GM12874 (cell line): ENCODE data around the gene CREBZF.

Source experiments
- CTCF ChIP-seq: IDR thresholded peaks from 2 replicates; pipeline ENCODE4 v1.5.1; 2011; ENCODE audit warnings: low read depth, mild to moderate bottlenecking, control low read depth, low read length, moderate library complexity; ENCODE audit not compliant: insufficient read depth

CREBZF gene

GRCh38 chr11:85698195-85698594, 33.3 kb upstream of the CREBZF start:
- no peak for TF ChIP-seq CTCF

- TF ChIP-seq CTCF = no peak
Observed at GRCh38 chr11:85697747-85698146, 32.8 kb upstream of the CREBZF start.

GRCh38 chr11:85695546-85695945, 30.6 kb upstream of the CREBZF start:
- TF ChIP-seq CTCF = no peak

GRCh38 chr11:85694385-85694980, 29.6 kb upstream of the CREBZF start:
- peak; percentile 33; the same call in 1 of the 2 replicates for TF ChIP-seq CTCF

- TF ChIP-seq CTCF = no peak
Observed at GRCh38 chr11:85685820-85686459, 21.0 kb upstream of the CREBZF start, which contains the start of gene CCDC89. CCDC89 (minus strand) TSS chr11:85686195; CDS start chr11:85686130, 65 bp downstream.

GRCh38 chr11:85685125-85685819, 20.3 kb upstream of the CREBZF start:
- TF ChIP-seq CTCF = no peak

- TF ChIP-seq CTCF = no peak
Observed at GRCh38 chr11:85682330-85683305, 17.7 kb upstream of the CREBZF start.
